Endometrium (tissue), 2 donors: Measurements from ENCODE around the gene ACOX1.

ENCODE experiments used
- FAIRE-seq: peaks from 2 replicates; lab custom pipeline; 2012; peaks lifted over from hg19 to GRCh38; lab: Jason Lieb, UNC
- donor health status: control.
- donor health status: control.

ACOX1 gene

DNA sequence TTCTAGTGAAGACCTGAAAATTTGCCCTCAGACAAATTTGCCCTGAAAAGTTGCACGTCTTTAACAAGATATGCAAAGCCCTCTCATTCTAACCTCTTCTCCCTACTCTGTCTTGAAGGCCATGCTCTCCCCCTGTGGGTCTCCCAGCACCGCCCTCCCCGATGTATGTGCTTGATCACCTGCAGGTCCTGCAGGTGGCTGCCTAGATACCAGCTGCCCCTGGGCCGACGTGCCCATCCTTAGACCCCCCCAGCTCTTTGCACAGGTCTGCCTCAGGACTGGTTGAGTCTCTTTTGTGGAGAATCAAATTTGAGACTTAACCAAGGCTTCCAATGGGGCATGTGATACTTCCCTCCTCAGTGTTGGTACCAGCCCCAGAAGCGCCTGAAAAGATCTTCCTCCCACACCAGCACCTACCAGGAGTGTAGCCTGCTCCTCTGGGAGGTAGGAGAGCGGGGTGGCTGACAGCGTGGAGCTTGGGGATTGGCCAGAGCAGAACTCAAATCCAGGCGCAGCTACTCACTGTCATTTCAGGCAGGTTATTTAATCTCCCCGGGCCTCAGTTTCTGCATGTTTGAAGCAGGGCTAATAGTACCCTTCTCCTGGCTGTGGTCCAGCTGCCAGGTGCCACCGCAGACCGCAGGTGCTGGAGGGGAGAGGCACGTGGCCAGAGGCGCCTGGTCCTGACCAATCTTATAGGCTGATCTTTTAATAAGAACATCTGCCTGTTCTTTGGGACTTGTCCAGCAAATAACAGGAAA, 69.7 kb downstream of the ACOX1 start:
- no peak for FAIRE-seq

DNA sequence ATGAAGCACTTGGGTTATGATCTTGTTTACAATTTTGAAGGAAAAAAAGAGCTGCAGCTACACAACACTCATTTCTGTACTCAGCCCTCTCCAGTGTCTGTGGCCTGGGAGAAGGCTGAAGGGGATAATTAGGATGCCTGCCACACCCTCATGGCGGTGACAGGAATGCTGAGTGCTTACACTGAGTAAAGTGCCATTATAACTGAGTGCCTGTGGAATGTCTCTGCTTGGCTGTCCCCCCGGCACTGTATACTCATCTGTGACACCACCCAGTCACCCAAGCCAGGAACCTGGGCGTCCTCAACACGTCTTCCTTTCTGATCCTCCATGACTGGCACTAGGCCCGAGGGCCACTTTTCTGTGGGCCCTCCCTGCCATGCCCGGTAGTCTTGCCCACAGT, 70.8 kb downstream of the ACOX1 start:
- no peak for FAIRE-seq

DNA sequence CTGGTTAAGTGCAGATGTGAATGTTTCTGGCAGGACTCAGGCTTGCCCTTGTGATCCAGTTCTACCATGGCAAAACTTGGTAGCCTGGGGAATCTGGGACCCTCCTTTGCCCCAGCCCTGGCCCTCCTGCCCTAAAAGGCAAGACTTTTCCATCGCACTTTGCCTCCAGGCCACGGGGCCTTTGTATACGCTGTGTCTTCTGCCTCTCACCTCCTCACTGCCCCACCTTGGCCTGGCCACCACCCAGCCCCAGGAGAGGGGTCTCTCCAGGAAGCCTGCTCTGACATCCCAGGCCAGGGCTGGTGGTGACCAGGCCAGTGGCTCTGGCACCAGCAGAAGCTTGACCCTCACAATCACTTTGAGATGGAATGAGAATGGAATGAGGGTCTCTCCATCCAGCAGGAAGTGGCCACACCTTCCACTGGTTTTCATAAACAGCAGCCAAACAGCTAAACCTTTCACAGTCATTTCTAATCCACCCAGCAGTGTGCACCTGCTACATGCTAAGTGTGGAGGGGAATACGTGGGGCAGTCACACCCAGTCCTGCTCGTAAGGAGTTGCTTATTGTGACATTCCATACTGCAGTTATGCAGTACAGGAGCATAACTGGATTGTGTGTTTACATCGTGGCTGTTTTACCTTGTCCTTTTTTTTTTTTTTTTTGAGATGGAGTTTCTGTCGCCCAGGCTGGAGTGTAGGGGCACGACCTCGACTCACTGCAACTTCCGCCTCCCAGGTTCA, 72.7 kb downstream of the ACOX1 start:
- FAIRE-seq = no peak

DNA sequence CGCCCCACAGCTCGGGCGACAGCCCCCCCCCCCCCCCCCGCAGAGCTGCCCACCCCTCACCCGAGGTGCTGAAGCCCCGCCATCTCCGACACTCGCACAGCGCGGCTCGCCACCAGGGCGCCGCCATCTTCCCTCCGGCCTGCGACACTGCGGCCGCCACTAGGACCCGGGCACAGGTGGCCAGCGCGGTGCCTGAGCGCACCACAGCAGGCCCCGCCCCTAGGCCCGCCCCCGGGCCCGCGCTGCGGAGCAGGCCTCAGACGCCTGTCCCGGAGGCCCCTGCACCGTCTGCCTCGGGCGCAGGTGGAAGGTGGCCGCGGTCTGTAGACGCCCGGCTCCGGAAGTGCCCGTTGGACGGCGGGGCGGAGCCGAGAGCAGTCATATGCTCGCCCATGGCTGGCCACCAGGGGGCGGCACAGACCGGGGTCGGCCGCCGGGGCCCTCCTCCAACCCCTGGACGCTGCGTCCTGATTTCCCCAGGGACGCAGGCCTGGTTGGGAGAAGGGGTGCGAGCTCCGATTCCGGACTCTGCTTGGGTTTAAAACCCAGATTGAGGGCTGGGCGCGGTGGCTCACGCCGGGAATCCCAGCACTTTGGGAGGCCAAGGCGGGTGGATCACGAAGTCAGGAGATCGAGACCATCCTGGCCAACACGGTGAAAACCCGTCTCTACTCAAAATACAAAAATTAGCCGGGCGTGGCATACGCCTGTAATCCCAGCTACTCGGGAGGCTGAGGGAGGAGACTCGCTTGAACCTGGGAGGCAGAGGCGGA, 74.0 kb downstream of the ACOX1 start, which contains the start of gene MRPL38:
Gene MRPL38, minus strand, starts transcription at position 136 of the 773 bp plus-strand sequence. Its CDS starts 9 bp downstream, at position 127.
- FAIRE-seq = no peak

DNA sequence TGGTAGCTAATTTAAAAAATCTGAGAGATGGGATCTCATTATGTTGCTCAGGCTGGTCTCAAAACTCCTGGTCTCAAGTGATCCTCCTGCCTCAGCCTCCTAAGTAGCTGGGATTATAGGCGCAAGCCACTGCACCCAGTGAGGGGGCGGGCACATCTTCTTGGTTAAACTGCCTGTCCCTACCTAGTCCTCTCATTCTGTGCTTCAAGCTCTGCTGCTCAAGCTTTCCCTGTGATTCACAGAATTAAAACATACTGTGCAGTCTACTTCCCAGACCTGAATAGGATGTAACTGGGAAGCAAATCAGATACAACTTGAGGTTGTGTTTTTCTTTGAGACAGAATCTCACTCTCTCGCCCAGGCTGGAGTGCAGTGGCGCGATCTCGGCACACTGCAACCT, 76.6 kb downstream of the ACOX1 start:
- no peak for FAIRE-seq

DNA sequence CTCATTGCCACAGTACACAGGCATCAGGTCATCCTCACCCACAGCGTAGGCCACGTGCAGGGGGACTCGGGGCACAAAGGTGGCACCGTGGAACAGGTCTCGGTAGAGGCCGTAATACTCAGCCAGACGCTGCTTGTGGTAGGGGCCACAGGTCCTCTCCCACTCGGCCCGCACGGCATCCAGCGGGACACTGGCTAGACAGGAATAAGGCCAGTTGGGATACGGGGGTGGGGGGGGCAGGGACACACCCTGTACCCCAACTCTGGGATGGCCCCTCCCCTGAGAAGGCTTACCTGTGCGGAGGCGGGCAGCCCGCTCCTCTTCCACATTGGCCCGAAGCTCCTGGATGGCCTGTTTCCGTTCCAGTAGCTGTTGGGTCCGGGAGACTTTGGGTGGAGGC, 77.2 kb downstream of the ACOX1 start:
- FAIRE-seq = no peak

DNA sequence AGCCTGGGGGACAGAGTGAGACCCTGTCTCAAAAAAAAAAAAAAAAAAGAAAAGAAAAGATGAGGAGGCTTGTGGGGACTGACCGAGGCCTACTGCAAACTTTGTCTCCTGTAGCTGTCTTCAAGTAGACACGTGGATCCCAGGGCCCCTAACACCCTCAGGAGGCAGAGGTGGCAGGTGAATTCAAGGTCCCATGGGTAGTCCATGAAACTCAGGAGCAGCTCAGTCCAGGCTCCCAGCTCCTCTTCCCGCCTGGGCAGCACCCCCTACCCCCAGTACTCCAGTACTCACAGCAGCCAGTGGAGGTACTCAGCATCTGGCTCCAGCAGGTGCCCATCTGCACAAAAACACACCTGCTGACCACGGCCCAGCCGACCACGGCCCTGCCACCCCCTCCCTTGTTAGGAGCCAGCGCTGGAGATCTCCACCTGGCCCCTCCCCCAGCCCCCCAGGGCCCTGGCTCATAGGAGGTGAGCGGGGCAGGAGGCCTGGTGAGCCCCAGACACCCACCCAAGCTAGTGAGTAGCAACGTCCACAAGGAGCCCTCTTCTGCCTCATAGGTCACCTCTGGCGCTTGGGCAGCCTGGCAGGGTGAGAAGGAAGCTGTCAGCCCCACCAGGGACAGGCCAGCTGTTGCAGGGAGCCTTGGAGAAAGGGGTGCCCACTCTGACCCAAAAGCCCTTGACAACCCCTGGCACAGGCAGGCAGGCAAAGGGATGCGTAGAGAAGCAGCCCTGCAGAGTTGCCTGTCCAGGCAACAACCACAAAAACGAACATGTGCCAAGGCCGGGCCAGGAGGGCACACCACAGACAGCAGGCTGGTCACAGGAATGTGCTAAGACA, 78.1 kb downstream of the ACOX1 start:
- FAIRE-seq = no peak

DNA sequence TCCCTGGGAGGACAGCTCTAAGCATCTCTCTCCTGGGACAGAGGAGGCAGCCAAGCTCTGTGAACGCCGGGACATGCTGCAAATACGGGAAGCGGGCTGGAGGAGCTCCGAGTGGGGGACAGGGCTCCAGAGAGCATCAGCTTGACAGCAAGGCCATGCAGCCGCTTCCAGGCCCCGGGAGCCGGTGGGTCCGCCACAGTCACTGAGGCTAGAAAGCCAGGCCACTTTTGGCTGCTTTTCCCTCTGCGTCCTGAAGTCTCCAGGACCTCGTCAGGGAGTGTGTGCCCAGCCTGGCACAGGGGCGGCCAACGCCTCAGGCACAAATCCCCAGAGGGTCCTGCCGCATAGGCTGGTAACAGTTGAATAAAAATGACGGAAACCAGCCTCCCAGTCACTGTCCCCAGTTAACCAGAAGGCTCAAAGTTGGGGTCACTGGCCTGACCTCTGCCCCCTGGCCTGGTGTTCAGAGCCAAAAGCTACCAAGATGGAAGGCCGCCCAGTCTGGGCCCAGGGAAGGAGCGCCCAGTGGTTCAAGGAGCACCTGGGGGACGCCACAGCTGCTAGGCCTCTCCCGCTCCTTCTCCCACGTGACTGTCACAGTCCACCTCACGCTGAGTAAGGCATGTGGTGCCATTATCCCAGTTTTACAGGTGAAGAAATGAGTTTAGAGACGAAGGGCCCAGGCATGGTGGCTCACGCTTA, 79.0 kb downstream of the ACOX1 start:
- no peak for FAIRE-seq

DNA sequence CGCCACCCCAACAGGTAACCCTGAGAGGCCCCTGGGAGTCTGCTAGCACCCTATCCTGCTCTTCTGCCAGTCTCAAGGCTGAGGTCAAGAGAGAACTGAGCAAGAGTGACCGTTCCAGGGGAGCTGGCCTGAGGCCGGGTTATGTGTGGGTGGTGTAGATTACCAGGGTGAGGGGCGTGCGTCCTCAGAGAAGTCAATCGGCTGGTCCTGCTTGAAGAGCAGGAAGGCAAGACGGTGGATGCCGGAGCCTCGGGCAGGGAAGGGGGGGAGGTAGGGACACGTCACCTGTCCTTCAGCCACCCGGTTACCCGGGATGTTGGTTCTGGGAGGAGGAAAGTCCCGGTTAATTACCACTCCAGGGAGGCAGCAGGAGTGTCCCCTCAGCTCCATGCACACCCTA, 79.6 kb downstream of the ACOX1 start:
- FAIRE-seq = no peak

DNA sequence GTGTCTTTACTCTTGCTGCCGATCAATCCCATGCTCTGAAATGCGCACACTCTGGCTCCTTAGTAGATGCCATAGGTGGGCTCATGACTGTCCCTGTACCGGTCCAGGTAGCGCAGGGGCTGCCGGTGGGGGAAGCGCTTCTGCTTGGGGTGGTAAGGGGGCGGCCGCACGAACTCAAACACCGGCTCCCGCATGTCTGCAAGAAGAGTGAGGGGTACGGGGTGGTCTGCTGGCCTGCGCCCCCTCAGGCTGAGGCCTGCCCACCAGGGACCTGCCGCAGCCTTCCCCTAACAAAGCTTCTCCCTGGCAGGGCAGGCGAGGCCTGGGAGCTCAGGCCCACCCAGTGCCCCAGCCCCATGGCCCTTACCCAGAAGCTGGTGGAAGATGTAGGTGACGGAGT, 80.2 kb downstream of the ACOX1 start:
- no peak for FAIRE-seq

DNA sequence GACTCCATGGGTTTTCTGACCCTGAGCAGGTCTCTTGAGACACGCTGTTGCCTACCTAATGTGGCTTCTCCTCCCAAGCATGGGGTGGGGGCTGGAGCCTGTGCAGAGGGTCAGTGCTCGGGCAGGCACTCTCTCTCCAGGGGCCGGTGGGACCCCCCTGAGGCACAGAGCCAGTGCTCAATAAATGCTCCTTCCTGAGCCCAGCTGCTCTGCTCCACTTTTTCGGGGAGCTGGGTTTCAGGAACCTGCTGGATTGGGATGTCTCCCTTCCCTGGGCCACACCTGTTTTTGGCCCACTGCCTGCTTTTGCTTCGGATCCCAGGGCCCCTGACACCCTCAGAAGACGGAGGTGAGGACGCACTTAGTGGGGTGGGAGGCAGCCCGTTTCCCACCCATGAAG, 80.9 kb downstream of the ACOX1 start:
- no peak for FAIRE-seq

DNA sequence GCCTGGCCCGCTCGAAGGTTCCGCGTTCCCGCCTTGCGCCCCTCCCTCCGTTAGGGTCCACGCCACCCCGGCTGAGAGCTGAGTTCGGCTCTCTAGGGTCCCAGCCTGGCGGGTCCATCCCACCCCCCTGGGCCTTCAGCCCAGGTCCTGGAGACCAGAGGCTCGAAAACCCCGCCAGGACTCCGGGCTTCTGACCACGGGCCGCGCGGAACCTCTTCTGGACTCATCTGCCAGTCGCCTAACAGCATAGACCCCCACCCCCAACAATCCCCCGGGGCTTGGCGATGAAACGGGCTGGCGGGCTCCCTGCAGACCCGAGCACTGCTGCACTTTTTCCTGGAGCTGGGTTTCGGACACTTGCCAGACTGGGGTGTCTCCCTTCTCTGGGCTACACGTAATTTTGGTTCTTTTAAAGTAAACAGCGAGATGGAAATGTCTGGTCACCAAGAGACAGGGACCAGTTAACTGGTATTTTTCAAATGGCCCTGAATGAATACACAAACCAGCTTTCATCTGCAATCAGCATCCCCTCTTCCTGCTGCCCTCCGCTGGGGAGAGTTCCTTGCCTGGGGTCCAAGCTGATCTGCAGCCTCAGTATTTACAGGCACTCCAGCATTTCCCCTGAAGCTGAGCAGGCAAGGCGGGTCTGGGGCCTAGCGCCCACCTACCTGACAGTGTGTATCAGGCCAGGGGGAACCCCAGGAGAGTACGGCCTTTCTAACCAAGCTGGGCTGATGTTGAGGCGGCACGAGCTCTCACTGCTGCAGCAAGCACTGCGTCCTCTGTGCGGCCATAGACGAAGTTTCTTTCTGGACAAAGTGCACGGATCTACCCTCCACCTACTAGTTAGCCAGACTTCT, 81.6 kb downstream of the ACOX1 start:
- no peak for FAIRE-seq

DNA sequence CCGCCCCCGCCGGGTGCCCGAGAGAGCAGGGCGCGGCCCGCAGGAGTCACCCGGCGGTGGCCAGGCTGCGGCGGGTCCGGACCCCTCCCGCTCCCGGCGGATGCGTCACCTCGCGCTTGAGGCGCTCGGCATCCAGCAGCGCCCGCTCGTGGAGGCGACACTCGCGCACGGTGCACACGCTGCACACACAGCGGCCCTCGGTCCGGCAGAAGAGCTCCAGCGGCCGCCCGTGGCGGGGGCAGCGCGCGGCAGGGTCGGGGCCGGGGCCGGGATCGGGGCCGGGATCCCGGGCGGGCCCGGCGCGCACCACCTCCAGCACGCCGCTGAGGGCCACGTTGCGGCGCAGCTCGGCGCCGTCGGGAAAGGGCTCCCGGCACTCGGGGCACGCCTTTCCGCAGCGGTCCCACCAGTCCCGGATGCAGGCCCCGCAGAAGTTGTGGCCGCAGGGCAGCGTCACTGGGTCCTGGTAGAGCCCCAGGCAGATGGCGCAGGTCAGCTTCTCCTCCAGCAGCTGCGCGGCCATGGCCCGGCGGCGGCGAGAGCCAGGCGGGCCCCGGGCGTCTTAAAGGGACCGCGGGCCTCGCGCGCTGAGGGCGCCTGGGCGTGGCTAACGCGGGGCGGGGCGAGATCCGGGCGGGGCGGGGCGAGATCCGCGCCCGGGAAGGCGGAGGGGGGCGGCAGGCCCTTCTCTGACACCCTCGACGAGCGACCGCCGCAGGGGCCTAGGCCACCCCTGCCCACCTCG, 82.4 kb downstream of the ACOX1 start, which contains the start of gene TRIM65:
Gene TRIM65, minus strand, starts transcription at position 537 of the 745 bp plus-strand sequence. Its CDS starts 14 bp downstream, at position 523.
- no peak for FAIRE-seq

DNA sequence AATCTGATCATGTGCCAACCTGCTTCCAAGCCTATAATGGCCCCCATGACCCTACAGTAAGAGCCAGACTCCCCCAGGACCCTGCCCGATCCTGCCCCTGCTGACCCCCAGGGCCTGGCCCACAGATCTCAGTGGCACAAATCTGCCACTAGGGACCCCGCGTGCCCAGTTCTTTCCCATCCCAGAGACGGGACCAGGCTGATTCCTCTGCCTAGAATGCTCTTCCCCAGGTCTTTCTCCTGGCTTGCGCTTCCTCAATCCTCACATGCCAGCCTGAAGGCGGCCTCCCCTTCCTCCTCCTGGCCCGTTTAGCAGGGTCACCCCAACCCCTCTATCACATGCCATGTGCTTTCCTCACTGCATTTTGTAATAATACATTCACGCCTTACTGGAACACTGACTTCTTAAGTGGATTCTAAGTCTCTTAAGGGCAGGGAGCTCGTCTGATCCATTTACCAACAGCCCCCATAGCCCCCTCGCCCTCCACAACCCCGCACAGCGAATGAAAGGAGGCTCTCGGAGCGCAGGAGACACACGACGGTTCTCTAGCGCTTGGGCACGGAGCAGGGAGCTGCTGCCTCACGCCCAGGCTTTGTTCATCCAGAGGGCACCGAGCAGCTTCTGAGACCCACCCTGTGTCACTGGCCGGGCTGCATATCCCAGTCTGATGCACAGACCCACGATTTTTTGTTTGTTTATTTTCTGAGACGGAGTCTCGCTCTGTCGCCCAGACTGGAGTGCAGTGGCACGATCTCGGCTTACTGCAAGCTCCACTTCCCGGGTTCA, 83.4 kb downstream of the ACOX1 start:
- no peak for FAIRE-seq

DNA sequence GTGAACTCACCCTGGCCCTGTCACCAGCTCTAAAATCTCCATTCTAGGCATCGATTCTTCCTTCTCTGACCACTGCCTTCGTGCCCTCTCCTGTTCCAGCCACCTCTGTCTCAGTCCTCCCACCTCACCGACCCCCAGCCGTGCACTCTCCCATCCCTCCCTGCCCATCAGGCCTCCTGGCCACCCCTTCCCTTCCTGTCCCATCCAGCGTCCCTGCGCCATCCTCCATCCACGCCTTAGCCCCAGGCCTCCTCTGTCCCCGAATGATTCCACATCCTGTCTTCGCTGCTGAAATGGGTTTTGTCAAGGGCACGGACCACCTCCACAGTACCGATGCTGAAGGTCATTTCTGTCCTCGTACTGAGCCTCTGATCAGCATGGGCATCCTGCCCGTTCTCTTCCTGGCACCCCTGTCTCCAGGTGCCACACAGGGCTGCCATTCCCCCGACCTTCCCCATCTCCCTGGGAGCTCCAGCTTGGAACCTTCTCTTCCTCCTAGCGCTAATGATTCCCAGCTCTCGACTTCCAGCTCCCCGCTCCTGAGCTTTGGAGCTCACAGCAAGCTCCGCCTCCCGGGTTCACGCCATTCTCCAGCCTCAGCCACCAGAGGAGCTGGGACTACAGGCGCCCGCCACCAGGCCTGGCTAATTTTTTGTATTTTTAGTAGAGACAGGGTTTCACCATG, 84.8 kb downstream of the ACOX1 start:
- FAIRE-seq = no peak

DNA sequence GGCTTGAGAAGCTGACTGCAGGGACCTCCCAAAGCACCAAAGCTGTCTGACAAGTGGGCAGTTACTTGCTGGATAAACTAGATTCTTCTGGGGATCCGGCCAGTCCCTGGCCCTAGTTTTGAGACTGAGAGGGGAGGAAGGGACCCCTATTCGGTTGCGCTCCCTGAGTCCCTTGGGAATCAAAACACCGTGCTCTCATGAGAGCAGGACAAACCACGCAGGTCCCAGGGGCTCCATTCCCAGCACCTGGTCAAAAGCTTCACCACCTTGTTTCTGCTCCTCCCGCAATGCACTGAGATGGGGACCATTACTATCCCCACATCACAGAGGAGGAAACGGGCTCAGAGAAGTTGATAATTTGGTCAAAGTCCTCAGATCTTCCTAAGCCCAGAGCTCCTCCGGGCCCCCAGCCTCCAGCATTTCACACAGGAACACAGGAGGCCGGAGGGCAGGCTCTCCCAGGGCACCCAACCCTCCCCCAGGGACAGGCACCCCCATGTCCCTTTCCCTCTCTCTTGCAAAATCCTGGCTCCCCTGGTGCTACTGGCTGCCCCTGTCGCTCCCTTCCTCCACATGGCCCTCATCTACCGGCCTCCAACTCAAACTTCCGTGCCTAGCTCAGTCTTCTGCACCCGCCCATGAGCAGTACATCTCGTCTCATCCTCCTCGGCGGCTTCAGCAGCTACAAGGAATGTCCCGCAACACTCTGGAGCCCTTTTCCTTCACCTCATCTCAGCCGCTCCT, 85.5 kb downstream of the ACOX1 start:
- no peak for FAIRE-seq

DNA sequence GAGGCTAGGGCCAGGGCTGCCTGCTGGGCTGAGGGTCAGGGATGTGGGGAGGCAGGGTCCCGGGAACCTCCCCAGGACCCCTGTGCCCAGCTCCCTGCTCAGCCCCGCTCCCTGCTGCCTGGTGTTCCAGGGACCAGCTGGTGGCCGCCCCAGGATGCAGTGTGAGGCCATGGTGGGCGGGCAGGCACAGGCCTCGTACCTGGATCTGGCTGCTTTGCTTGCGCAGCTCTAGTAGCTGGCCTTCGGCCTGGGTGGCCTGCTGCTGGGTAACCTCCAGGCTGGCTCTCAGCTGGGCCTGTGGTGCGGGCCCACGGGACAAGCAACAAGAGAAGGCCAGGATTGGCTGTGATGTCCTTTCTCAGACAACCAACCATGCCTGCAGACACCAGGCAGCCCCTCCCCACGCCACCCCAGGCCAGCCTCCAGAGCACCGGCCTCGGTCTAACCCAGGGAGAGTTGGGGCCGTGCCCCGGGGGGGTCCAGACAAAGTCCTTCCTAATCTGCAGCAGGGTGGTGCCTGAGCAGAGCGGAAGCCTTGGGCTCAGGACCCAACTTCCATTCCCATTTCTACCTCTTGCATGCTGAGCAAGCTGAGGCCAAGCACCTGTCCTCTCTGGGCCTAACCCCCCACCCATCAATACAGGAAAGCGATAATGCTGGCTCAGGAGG, 86.3 kb downstream of the ACOX1 start:
- FAIRE-seq = no peak
